Activated T-cell treated with anti-CD3 and anti-CD28 coated beads for 48 hours (primary cell): Measurements from ENCODE around the gene KLF6.

Experiments used
- DNase-seq: peaks from one replicate; pipeline ENCODE4 v3.0.0-alpha.2; 2020; ENCODE audit warnings: low read depth

Gene KLF6

GRCh38 chr10:3774814-3775695 lies 10.0 kb downstream of the KLF6 start:
- no peak for DNase-seq

- DNase-seq, result no peak
These were observed 10.8 kb downstream of the KLF6 start for GRCh38 chr10:3774018-3774813.

GRCh38 chr10:3773460-3774017 lies 11.5 kb downstream of the KLF6 start:
- DNase-seq, result no peak

- DNase-seq, result no peak
These were observed 12.4 kb downstream of the KLF6 start for GRCh38 chr10:3772361-3773171.

- no peak for DNase-seq
These were observed 14.3 kb downstream of the KLF6 start for GRCh38 chr10:3770611-3771110.

GRCh38 chr10:3769556-3769955 lies 15.5 kb downstream of the KLF6 start:
- DNase-seq, result no peak

GRCh38 chr10:3766046-3766756 lies 18.8 kb downstream of the KLF6 start:
- no peak for DNase-seq

GRCh38 chr10:3765146-3765545 lies 19.9 kb downstream of the KLF6 start:
- no peak for DNase-seq

GRCh38 chr10:3764626-3765112 lies 20.3 kb downstream of the KLF6 start:
- DNase-seq, result no peak

- no peak for DNase-seq
These were observed 21.0 kb downstream of the KLF6 start for GRCh38 chr10:3763852-3764625.

- no peak for DNase-seq
These were observed 22.0 kb downstream of the KLF6 start for GRCh38 chr10:3763035-3763456.

GRCh38 chr10:3762309-3762708 lies 22.7 kb downstream of the KLF6 start:
- no peak for DNase-seq

- DNase-seq, result no peak
These were observed 23.1 kb downstream of the KLF6 start for GRCh38 chr10:3761904-3762303.

- no peak for DNase-seq
These were observed 23.9 kb downstream of the KLF6 start for GRCh38 chr10:3761021-3761686.

- DNase-seq, result no peak
These were observed 24.9 kb downstream of the KLF6 start for GRCh38 chr10:3760083-3760482.

- no peak for DNase-seq
These were observed 25.6 kb downstream of the KLF6 start for GRCh38 chr10:3759397-3759796.

- DNase-seq, result no peak
These were observed 26.5 kb downstream of the KLF6 start for GRCh38 chr10:3758491-3758970.

GRCh38 chr10:3757638-3758490 lies 27.1 kb downstream of the KLF6 start:
- peak; percentile 55 for DNase-seq
